Raji (cell line): ENCODE data around the gene UQCRQ.

ENCODE experiments used
- POLR2A ChIP-seq: IDR thresholded peaks from 2 replicates; pipeline ENCODE4 v1.6.1; 2011; ENCODE audit warnings: low read depth, low read length, control low read depth; ENCODE audit not compliant: insufficient read depth

Gene UQCRQ

GRCh38 chr5:132853790-132854189 lies 12.7 kb upstream of the UQCRQ start:
- TF ChIP-seq POLR2A = no peak

GRCh38 chr5:132854301-132854700 lies 12.1 kb upstream of the UQCRQ start:
- TF ChIP-seq POLR2A = no peak

GRCh38 chr5:132856011-132856410 lies 10.4 kb upstream of the UQCRQ start:
- TF ChIP-seq POLR2A = no peak

- TF ChIP-seq POLR2A = no peak
Measured at GRCh38 chr5:132859889-132860437, 6.5 kb upstream of the UQCRQ start.

- TF ChIP-seq POLR2A = no peak
Measured at GRCh38 chr5:132860742-132861141, 5.7 kb upstream of the UQCRQ start.

GRCh38 chr5:132865668-132866341 lies 637 bp upstream of the UQCRQ start:
- TF ChIP-seq POLR2A = no peak

- TF ChIP-seq POLR2A = no peak
Measured at GRCh38 chr5:132867046-132867451, 607 bp downstream of the UQCRQ start.

- no peak for TF ChIP-seq POLR2A
Measured at GRCh38 chr5:132868754-132869153, 2.3 kb downstream of the UQCRQ start.

- TF ChIP-seq POLR2A = no peak
Measured at GRCh38 chr5:132870801-132871200, 4.4 kb downstream of the UQCRQ start.

- no peak for TF ChIP-seq POLR2A
Measured at GRCh38 chr5:132871459-132872284, 5.2 kb downstream of the UQCRQ start.

GRCh38 chr5:132872788-132873118 lies 6.3 kb downstream of the UQCRQ start:
- no peak for TF ChIP-seq POLR2A

- no peak for TF ChIP-seq POLR2A
Measured at GRCh38 chr5:132873119-132873929, 6.9 kb downstream of the UQCRQ start, which contains the start of gene LEAP2. Gene LEAP2, plus strand, starts transcription at chr5:132873668. Its CDS starts 27 bp downstream, at chr5:132873695.

GRCh38 chr5:132873930-132874271 lies 7.5 kb downstream of the UQCRQ start:
- no peak for TF ChIP-seq POLR2A

- TF ChIP-seq POLR2A = no peak
Measured at GRCh38 chr5:132876020-132876759, 9.7 kb downstream of the UQCRQ start.

GRCh38 chr5:132877466-132877865 lies 11.0 kb downstream of the UQCRQ start:
- TF ChIP-seq POLR2A = no peak
